ENCODE measurements around the gene FBRSL1. TPM values are rescaled to one million over a fixed set of nuclear protein-coding genes. Genes with fewer than 3 reads are reported as not detected.

Gene FBRSL1
- total and polyA plus RNA-seq, 2 donors from 2014 or later: 23.8 to 44.7 TPM

GRCh38 chr12:132556801-132557200 is 66.8 kb downstream of the FBRSL1 start:
- Histone ChIP-seq H3K9me3 (ENCODE audit: control insufficient read depth in 2 of 3, insufficient read depth in 1 of 3, low read length in 3 of 3) (no peaks in the 10 kb centered on the region), H3K9ac (ENCODE audit: low read length in 3 of 3) (no peak overlapping the region), H3K4me3 (ENCODE audit: low read length in 3 of 3) (no peak overlapping the region), H3K36me3 (ENCODE audit: control insufficient read depth in 2 of 3, insufficient read depth in 3 of 3, low read length in 3 of 3) (no peaks in the 10 kb centered on the region), H3K4me1 (ENCODE audit: control insufficient read depth in 2 of 3, insufficient read depth in 2 of 3, low read depth in 1 of 3, low read length in 3 of 3) (peaks cover 0 to 11% (median 0%) of the 10 kb centered on the region in 3 donors), H3K27ac (ENCODE audit: low read depth in 2 of 2, low read length in 2 of 2) (no peak overlapping the region), H3K27me3 (ENCODE audit: control insufficient read depth, insufficient read depth, low read length) (no peaks in the 10 kb centered on the region)
- DNase-seq: no peak
- intact Hi-C loops (cut with DNase I): no loop called here
- no peak for FAIRE-seq
- TF ChIP-seq, protein P1, sequence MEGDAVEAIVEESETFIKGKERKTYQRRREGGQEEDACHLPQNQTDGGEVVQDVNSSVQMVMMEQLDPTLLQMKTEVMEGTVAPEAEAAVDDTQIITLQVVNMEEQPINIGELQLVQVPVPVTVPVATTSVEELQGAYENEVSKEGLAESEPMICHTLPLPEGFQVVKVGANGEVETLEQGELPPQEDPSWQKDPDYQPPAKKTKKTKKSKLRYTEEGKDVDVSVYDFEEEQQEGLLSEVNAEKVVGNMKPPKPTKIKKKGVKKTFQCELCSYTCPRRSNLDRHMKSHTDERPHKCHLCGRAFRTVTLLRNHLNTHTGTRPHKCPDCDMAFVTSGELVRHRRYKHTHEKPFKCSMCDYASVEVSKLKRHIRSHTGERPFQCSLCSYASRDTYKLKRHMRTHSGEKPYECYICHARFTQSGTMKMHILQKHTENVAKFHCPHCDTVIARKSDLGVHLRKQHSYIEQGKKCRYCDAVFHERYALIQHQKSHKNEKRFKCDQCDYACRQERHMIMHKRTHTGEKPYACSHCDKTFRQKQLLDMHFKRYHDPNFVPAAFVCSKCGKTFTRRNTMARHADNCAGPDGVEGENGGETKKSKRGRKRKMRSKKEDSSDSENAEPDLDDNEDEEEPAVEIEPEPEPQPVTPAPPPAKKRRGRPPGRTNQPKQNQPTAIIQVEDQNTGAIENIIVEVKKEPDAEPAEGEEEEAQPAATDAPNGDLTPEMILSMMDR (IDR thresholded peaks at IDR 0.05; ENCODE audit: borderline replicate concordance, extremely low read depth, insufficient read depth): no peak

GRCh38 chr12:132557291-132558015 is 67.5 kb downstream of the FBRSL1 start:
- H3K27me3 ChIP-seq (ENCODE audit: control insufficient read depth, insufficient read depth, low read length): no peaks in the 10 kb centered on the region
- no peaks in the 10 kb centered on the region for H3K36me3 ChIP-seq (ENCODE audit: control insufficient read depth in 2 of 3, insufficient read depth in 3 of 3, low read length in 3 of 3)
- H3K27ac ChIP-seq (ENCODE audit: low read depth in 2 of 2, low read length in 2 of 2): no peak overlapping the region
- H3K4me1 ChIP-seq (ENCODE audit: control insufficient read depth in 2 of 3, insufficient read depth in 2 of 3, low read depth in 1 of 3, low read length in 3 of 3): peaks cover 0 to 11% (median 0%) of the 10 kb centered on the region in 3 donors
- DNase-seq (no peak), FAIRE-seq (no peak)
- no peak overlapping the region for H3K9ac ChIP-seq (ENCODE audit: low read length in 3 of 3)
- no peak overlapping the region for H3K4me3 ChIP-seq (ENCODE audit: low read length in 3 of 3)
- intact Hi-C loops (cut with DNase I): no loop called here
- H3K9me3 ChIP-seq (ENCODE audit: control insufficient read depth in 2 of 3, insufficient read depth in 1 of 3, low read length in 3 of 3): no peaks in the 10 kb centered on the region
- TF ChIP-seq, protein P1 (IDR thresholded peaks at IDR 0.05; ENCODE audit: borderline replicate concordance, extremely low read depth, insufficient read depth): no peak

DNA sequence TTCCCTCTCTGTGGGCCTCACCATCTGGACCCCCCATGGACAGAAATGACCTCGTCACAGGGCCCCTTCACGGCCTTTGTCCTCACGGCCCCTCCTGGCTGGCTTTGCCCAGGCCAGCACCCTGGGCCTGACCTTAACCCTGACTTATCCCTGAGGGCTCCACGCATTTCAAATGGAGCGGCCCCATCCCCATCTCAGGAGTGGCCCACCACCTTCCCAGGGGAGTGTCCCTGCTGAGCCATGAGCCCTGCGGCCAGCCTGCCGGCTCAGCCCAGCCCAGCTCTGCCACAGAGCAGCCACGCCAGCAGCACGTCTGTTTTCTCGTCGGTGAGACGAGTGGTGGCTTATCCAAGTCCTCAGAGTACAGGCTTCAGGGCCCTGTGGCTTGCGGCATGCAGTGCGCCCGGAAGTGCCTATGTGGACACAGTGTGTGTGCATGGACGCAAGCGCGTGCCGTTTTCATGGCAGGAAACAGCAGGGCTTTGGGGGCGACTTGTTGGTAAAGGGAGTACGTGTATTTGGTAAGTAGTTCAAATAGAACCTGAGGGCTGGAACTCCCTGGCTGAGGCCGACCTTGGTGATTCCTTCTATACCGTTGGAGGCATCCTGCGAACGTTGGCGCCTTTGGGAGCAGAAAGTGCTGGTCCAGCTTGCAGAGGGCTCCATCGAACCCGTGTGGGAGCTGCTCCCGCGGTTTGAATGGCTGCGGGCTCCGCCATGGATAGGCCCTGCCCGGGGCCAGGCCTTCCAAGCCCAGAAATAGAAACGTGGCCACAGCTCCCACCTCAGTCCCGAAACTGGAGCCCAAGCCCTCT is 68.3 kb downstream of the FBRSL1 start:
- intact Hi-C loops (cut with DNase I): no loop called here
- Histone ChIP-seq H3K9ac (ENCODE audit: low read length in 3 of 3) (no peak overlapping the region), H3K27ac (ENCODE audit: low read depth in 2 of 2, low read length in 2 of 2) (no peak overlapping the region), H3K27me3 (ENCODE audit: control insufficient read depth, insufficient read depth, low read length) (no peaks in the 10 kb centered on the region), H3K4me3 (ENCODE audit: low read length in 3 of 3) (no peak overlapping the region), H3K9me3 (ENCODE audit: control insufficient read depth in 2 of 3, insufficient read depth in 1 of 3, low read length in 3 of 3) (no peaks in the 10 kb centered on the region), H3K36me3 (ENCODE audit: control insufficient read depth in 2 of 3, insufficient read depth in 3 of 3, low read length in 3 of 3) (no peaks in the 10 kb centered on the region), H3K4me1 (ENCODE audit: control insufficient read depth in 2 of 3, insufficient read depth in 2 of 3, low read depth in 1 of 3, low read length in 3 of 3) (peaks cover 0 to 11% (median 0%) of the 10 kb centered on the region in 3 donors)
- TF ChIP-seq, protein P1 (IDR thresholded peaks at IDR 0.05; ENCODE audit: borderline replicate concordance, extremely low read depth, insufficient read depth): no peak
- no peak for DNase-seq
- no peak for FAIRE-seq
